GM21367 (cell line): ENCODE data around the gene LOXL1.

Experiments used
- ATAC-seq: cut with Tn5 transposase; IDR thresholded peaks from one replicate; pipeline ENCODE4 v1.9.1; 2021; ENCODE audit not compliant: unreplicated experiment

Gene LOXL1

DNA sequence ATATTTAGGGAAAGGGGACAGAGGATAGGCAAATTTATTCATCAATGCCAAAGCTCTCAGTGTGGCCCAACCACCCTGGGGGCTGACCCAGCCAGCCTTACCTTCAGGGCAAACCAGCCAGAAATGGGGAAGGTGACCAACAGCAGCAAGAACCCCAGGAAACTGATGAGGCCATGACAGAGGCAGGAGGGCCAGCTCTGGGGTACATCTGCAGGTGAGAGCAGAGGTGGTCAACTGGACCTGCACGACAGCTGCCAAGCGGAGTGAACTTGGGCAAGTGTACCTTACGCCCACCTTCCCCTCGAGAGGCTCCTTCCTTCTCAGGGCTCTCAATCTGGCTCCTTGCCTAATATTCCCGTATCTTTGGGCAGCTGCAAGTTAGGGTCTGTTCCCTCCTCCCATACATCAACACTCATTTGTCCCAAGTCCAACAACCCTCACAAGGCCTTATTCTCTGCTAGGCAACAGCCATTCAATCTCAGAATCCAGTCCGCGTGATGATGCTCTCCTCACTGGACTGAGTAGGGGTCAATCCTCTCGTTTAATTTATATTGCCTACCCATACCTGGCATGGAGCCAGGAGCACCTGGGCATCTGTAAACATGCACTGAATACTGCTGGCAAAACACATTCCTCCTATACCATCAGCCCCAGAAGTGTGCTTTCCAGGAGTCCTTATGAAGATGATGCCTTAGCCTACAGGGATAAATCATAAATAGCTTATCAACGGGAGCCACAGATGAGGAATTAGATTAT, 64.2 kb downstream of the LOXL1 start:
- ATAC-seq, result no peak

DNA sequence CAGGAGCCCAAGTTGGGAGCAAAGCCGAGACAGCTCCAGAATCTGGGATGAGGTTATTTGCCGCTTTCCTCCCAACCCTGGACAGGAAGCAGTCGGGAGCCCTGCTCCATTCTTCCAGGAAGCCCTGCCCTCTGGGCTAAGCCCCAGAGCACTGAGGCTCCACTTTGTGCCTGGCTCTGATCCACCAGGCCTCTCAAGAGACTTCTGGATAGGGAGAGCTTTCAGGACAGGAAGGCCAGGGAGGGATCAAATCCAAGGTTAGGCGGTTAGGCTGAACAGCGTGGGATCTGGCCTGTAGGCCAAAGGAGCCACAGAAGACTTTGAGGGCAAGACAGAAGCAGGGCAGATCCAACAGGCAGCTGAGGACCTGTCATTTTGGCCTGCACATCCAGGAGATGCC, 65.0 kb downstream of the LOXL1 start:
- ATAC-seq, result no peak

DNA sequence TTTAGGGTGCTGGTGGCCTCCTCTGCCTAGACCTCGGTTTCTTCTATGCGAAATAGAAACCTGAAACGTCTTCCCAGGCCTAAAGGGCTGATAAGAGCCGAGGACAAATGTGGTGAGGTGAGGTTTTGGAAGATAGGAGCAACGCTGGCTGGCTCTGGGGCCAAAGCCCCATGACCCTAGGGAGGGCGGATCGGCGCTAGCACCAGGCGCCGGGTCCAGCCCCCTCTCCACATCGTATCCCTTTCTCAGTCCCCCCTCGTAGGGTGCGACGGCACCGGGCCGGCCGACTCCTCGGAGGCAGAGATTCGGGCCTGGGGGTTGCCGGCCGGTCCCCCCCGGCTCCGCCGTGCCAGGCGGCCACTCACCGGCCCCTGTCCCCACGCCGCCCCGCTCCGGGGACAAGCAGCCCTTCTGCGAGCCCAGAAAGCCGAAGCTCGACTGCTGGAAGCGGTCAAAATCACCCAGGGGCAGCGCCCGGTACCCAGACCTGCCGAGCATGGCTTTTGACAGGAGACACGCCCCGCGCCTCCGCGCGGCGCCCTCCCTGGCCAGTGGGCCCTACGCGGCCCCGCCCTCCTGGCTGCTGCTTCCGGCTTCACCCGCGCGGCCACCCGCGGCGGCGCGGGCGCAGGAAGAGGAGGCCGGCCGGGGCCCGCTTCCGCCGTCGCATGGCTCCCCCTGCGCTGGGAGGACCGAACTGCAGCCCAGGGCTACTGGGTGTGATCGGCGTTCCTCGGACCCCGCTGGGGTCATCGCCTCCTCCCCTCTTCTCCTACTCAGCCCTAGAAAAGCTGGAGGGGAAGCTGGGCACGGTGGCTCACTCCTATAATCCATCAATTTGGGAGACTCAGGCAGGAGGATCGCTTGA, 65.7 kb downstream of the LOXL1 start, which contains the start of gene STOML1:
STOML1 (minus strand) TSS at position 570 of the 868 bp plus-strand sequence; CDS start at position 498, 72 bp downstream.
- ATAC-seq, result peak; percentile 51

GRCh38 chr15:73992594-73992898, 66.3 kb downstream of the LOXL1 start:
- ATAC-seq, result no peak

DNA sequence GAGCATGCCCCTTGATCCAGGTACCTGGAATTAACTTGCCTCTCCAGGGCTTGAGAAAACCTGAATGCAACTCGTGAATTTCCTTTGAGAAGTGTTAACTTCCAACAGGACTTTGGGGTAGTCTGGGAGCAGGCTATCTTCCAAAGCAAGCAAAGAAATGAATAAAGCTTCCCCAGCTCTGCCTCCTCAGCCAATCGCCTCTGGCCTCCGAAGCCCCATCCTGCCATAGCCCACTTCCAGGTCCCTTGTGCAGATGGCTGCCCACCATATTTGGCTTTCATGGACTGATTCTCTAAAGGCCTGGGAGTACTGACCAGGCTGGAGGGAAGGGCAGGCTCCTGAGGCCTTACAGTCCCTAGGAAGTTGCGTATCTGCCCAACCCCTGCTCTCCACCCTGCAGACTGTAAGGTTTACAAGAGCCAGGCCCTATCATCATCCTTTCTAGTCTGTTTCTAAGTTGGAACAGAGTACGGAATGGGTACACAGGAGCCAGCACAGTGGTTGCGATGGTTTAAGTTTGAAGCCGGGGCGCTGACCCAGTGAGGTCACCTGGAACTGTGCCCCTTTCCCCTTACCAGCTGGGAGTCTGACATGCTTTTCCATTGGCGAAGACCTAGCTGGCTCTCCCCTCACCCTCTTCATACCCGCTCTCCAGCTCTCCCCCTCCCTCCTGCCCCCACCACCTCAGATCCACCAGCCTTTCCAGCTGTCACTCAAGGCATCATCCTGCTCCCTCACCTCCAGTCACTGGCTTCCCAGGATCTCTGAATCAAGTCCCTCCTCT, 67.1 kb downstream of the LOXL1 start:
- ATAC-seq, result no peak

DNA sequence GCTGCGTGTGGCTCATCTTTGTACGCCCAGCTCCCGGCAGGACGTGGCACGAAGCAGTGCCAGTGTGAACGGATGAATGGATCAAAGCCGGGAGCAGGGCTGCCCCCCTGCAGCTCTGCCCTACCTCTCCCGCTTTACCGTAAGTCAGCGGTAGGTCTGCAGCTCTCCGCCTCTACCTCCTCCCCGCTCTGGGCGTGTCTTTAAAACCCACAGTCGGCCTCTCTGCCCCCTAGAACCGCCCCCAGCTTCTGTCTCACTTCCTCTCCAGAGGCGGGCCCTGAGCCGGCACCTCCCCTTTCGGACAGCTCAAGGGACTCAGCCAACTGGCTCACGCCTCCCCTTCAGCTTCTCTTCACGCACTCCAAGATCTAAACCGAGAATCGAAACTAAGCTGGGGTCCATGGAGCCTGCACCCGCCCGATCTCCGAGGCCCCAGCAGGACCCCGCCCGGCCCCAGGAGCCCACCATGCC, 68.2 kb downstream of the LOXL1 start, which contains the start of gene PML:
PML (plus strand) TSS at position 304 of the 471 bp plus-strand sequence; CDS start at position 401, 97 bp downstream.
- ATAC-seq, result peak; percentile 63

- no peak for ATAC-seq
These were observed 68.8 kb downstream of the LOXL1 start for GRCh38 chr15:73994912-73995622.

GRCh38 chr15:73996267-73996666, 70.0 kb downstream of the LOXL1 start:
- no peak for ATAC-seq

DNA sequence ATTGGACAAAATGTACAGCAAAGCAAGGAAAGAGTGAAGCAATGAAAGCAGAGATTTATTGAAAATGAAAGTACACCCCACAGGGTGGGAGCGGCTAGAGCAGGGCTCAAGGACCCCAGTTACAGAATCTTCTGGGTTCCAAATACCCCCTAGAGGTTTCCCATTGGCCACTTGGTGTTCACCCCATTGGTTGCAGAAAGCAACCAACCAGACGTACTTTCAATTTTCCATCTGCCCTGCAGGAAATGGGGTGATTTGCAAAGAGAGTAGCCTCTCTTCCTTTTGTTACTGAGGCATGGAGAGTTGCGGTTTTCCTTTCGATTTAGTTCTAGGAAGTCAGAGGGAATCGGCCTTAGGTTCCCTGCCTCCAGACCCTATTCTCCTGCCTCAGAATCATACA, 70.7 kb downstream of the LOXL1 start:
- ATAC-seq, result no peak

DNA sequence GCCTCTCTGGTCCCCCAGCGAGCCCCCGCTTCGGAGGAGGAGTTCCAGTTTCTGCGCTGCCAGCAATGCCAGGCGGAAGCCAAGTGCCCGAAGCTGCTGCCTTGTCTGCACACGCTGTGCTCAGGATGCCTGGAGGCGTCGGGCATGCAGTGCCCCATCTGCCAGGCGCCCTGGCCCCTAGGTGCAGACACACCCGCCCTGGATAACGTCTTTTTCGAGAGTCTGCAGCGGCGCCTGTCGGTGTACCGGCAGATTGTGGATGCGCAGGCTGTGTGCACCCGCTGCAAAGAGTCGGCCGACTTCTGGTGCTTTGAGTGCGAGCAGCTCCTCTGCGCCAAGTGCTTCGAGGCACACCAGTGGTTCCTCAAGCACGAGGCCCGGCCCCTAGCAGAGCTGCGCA, 71.7 kb downstream of the LOXL1 start:
- no peak for ATAC-seq
